WERI-Rb-1 (cell line): ENCODE data around the gene CAMTA1.

Experiments used
- DNase-seq: peaks from one replicate; pipeline ENCODE4 v3.0.0-alpha.2; 2020
- H3K27ac ChIP-seq: fragments of 250-450 bp; sonication (Bioruptor Pico); 2 replicates; pipeline ENCODE4 v1.5.1; 2020; ENCODE audit warnings: mild to moderate bottlenecking, moderate library complexity
- H3K27me3 ChIP-seq: fragments of 250-450 bp; sonication (Bioruptor Pico); 2 replicates; pipeline ENCODE4 v1.5.1; 2021; ENCODE audit warnings: mild to moderate bottlenecking, low read depth, moderate library complexity; ENCODE audit not compliant: insufficient read depth, severe bottlenecking
- H3K36me3 ChIP-seq: fragments of 250-450 bp; sonication (Bioruptor Pico); 2 replicates; pipeline ENCODE4 v1.5.1; 2020; ENCODE audit warnings: mild to moderate bottlenecking, moderate library complexity
- H3K4me3 ChIP-seq: 2 replicates; pipeline ENCODE4 v1.5.1; 2011; ENCODE audit warnings: low read depth, mild to moderate bottlenecking, control low read depth, low read length
- H3K9me3 ChIP-seq: fragments of 250-450 bp; sonication (Bioruptor Pico); 2 replicates; pipeline ENCODE4 v1.5.1; 2021; ENCODE audit warnings: mild to moderate bottlenecking, moderate library complexity; ENCODE audit not compliant: severe bottlenecking
- TF ChIP-seq, protein P1 (sequence below): IDR thresholded peaks from 2 replicates; pipeline ENCODE4 v1.5.1; 2011; ENCODE audit warnings: low read depth, mild to moderate bottlenecking, control low read depth, inconsistent platforms, low read length

The CAMTA1 gene

DNA sequence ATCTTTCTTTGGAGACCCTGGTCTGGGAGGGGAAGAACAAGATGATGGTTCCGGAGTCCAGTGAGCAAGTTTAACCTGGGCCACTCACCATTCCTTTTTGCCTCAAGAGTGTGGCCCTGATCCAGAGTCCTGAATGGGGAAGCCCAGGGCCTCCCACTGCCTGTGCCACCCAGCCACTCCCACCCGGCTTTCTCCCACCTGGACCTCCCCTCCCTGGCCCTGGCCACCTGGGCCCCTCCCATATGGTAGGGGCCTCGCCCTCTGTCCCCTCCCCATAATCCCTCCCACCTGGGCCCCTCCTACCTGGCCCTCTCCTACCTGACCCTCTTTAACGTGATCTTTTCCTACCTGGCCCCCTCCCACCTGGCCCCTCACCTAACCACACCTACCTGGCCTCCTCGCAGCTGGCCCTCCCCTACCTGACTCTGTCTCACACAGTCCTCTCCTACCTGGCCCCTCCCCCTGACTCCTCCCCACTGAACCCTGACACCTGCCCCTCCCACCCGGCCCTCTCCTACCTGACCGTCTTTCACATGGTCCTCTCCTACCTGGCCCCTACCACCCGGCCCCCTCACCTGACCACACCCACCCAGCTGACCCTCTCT, 765.1 kb downstream of the CAMTA1 start:
- Histone ChIP-seq H3K4me3 (no peak overlapping the region), H3K9me3 (no peaks in the 10 kb centered on the region), H3K27me3 (no peaks in the 10 kb centered on the region), H3K27ac (no peak overlapping the region), H3K36me3 (no peaks in the 10 kb centered on the region)
- TF ChIP-seq, protein P1, sequence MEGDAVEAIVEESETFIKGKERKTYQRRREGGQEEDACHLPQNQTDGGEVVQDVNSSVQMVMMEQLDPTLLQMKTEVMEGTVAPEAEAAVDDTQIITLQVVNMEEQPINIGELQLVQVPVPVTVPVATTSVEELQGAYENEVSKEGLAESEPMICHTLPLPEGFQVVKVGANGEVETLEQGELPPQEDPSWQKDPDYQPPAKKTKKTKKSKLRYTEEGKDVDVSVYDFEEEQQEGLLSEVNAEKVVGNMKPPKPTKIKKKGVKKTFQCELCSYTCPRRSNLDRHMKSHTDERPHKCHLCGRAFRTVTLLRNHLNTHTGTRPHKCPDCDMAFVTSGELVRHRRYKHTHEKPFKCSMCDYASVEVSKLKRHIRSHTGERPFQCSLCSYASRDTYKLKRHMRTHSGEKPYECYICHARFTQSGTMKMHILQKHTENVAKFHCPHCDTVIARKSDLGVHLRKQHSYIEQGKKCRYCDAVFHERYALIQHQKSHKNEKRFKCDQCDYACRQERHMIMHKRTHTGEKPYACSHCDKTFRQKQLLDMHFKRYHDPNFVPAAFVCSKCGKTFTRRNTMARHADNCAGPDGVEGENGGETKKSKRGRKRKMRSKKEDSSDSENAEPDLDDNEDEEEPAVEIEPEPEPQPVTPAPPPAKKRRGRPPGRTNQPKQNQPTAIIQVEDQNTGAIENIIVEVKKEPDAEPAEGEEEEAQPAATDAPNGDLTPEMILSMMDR = no peak
- no peak for DNase-seq

DNA sequence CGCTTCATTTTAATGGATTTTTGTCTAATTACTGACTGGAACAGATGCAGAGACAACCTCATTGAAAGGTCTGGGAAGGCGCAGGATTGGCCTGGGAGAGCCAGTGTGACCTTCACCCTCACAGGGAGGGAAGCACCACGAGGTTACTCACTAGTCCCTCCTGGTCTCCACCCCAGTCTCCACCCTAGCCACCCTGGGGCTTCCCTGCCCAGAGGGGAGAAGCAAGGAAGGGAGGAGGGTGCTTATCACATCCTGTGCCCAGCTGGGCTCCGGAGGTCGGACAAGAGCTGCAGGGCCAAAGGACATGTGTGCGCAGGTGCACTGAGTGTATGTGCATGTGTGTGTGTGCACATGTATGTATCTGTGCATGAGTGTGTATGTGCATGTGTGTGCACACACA, 765.7 kb downstream of the CAMTA1 start:
- no peak overlapping the region for H3K4me3 ChIP-seq
- H3K27me3 ChIP-seq = no peaks in the 10 kb centered on the region
- H3K36me3 ChIP-seq = no peaks in the 10 kb centered on the region
- H3K27ac ChIP-seq = no peak overlapping the region
- no peak for DNase-seq
- TF ChIP-seq, protein P1 = no peak
- H3K9me3 ChIP-seq = no peaks in the 10 kb centered on the region

DNA sequence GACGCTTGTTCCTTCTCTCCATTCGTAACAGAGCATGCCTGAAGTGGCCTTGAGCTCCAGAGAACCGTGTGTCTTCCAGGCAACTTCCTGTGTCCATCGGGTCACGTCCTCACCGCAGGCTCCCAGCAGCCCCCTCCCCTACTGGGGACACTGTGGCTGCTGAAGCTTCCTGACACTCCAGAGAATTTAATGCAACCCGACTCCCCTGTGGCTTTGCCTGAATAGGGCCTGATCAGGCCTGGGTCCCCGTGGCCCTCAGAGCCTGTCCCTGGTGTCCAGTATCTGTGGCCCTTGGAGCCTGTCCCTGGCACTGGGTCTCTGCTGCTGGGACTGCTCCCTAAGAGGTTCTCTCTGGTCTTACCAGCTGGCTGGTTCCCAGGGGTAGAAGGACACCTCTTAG, 766.2 kb downstream of the CAMTA1 start:
- DNase-seq = peak; percentile 28
- Histone ChIP-seq H3K27ac (no peak overlapping the region; the same call in 1 of the 2 replicates), H3K36me3 (no peaks in the 10 kb centered on the region), H3K27me3 (no peaks in the 10 kb centered on the region), H3K4me3 (no peak overlapping the region), H3K9me3 (no peaks in the 10 kb centered on the region)
- TF ChIP-seq, protein P1 = no peak

DNA sequence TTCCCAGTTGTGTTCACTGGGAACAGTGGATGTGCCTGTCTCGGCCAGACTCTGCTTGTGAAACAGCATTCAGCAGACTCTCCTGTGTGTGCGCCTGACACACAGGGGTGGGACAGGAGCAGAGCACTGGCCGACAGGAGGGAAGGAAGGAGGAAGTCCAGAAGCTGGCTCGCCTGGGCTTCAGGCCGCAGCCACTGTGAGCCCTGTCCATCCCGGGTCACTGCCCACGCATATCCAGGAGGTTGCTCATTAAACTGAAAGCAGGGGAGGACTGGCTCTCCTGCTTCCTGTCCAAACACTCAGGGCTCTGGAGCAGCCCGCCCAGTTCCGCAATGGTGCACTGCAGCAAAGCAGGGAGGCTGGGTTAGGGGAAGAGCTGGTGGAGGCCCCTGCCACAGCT, 767.1 kb downstream of the CAMTA1 start:
- Histone ChIP-seq H3K9me3 (no peaks in the 10 kb centered on the region), H3K27me3 (no peaks in the 10 kb centered on the region), H3K4me3 (no peak overlapping the region), H3K36me3 (no peaks in the 10 kb centered on the region), H3K27ac (no peak overlapping the region)
- TF ChIP-seq, protein P1 = no peak
- no peak for DNase-seq

DNA sequence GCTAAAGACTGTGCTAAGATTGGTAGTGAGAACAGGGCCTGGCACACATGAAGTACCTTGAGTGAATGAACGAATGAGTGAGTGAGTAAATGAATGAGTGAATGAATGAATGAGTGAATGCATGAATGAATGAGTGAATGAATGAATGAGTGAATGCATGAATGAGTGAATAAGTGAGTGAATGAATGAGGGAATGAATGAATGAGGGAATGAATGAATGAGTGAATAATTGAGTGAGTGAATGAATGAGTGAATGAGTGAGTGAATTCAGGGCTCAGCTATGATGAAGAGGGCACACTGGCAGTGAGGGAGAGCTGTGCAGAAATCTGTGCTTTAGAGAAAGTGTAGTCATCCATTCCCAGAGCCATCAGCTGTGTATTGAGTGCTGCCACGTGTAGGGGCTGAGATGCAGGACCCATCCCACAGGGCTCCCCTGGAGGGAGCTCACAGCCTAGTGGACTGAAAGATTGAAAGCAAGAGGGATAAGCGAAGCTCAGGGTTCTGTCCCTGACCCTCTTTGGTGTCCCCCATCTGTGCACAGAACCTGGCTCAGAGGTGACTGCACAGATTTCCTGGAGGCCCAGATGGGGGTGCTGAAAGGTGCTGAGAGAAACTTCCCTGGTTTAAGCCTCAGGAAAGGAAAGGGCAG, 767.9 kb downstream of the CAMTA1 start:
- Histone ChIP-seq H3K4me3 (no peak overlapping the region), H3K36me3 (no peaks in the 10 kb centered on the region), H3K27ac (peak overlapping the region; percentile 80), H3K9me3 (no peaks in the 10 kb centered on the region), H3K27me3 (no peaks in the 10 kb centered on the region)
- TF ChIP-seq, protein P1 = peak; percentile 67
- DNase-seq = peak; percentile 76
